Stimulated activated naive CD8-positive, alpha-beta T cell treated with anti-CD3 and anti-CD28 coated beads, Interleukin-15, amount 100 ng/mL, for 72 hours (primary cell): ENCODE results near the gene CYCS.
"Not testable (repeated sequence)": the region's sequence is repeated elsewhere in the genome, so short reads cannot be mapped to it uniquely, and the experiment has no call there.

Experiments used
- ATAC-seq: fragments of 150-1000 bp; cut with Tn5 transposase; 2 replicates; pipeline ENCODE4 v1.10.0; 2021; ENCODE audit warnings: mild to moderate bottlenecking, moderate library complexity
- DNase-seq, 2 donors: peaks; one replicate each; pipeline ENCODE4 v3.0.0; 2021 to 2022
- H3K27ac Mint-ChIP-seq, 2 donors: one replicate each; pipeline ENCODE4 v1.8.0; 2022; ENCODE audit warnings: mild to moderate bottlenecking in 2 of 2, mixed read lengths in 2 of 2, moderate library complexity in 2 of 2
- H3K27me3 Mint-ChIP-seq: one replicate; pipeline ENCODE4 v1.8.0; 2022; ENCODE audit warnings: mixed read lengths
- H3K4me1 Mint-ChIP-seq: one replicate; pipeline ENCODE4 v1.8.0; 2022; ENCODE audit warnings: mild to moderate bottlenecking, mixed read lengths
- H3K4me3 Mint-ChIP-seq, 2 donors: one replicate each; pipeline ENCODE4 v1.8.0; 2022; ENCODE audit warnings: mild to moderate bottlenecking in 2 of 2, mixed read lengths in 2 of 2, moderate library complexity in 1 of 2
- H3K9me3 Mint-ChIP-seq, 2 donors: one replicate each; pipeline ENCODE4 v1.8.0; 2022; ENCODE audit warnings: mixed read lengths in 2 of 2

CYCS gene

GRCh38 chr7:25125137-25125946 is at the start of gene CYCS:
Gene CYCS, minus strand, starts transcription at chr7:25125260. Its CDS starts 1,141 bp downstream, at chr7:25124119.
- H3K4me3 Mint-ChIP-seq: peak within 1 kb of the TSS; percentile 97 to 99
- DNase-seq (peak; percentile 99 to 100), ATAC-seq (peak; percentile 96)
- peaks cover 36% of the 10 kb centered on the region for H3K4me1 Mint-ChIP-seq
- no peaks in the 10 kb centered on the region for H3K9me3 Mint-ChIP-seq
- H3K27me3 Mint-ChIP-seq: no peaks in the 10 kb centered on the region
- H3K27ac Mint-ChIP-seq: peak within 1 kb of the TSS; percentile 100

GRCh38 chr7:25173184-25173583 is 48.1 kb upstream of the CYCS start:
- DNase-seq: no peak
- no peaks in the 10 kb centered on the region for H3K4me1 Mint-ChIP-seq
- no peaks in the 10 kb centered on the region for H3K27me3 Mint-ChIP-seq
- no peak overlapping the region for H3K4me3 Mint-ChIP-seq
- no peak overlapping the region for H3K27ac Mint-ChIP-seq
- no peaks in the 10 kb centered on the region for H3K9me3 Mint-ChIP-seq
- no peak for ATAC-seq

GRCh38 chr7:25171516-25171915 is 46.5 kb upstream of the CYCS start:
- no peak for ATAC-seq
- no peaks in the 10 kb centered on the region for H3K9me3 Mint-ChIP-seq
- no peak overlapping the region for H3K27ac Mint-ChIP-seq

GRCh38 chr7:25171071-25171470 is 46.0 kb upstream of the CYCS start:
- ATAC-seq (no peak), DNase-seq (no peak)
- H3K27me3 Mint-ChIP-seq: no peaks in the 10 kb centered on the region
- no peak overlapping the region for H3K4me3 Mint-ChIP-seq
- H3K27ac Mint-ChIP-seq: no peak overlapping the region
- H3K4me1 Mint-ChIP-seq: no peaks in the 10 kb centered on the region
- no peaks in the 10 kb centered on the region for H3K9me3 Mint-ChIP-seq

More at GRCh38 chr7:25171516-25171915, 46.5 kb upstream of the CYCS start:
- no peak for DNase-seq
- H3K4me1 Mint-ChIP-seq: no peaks in the 10 kb centered on the region
- no peak overlapping the region for H3K4me3 Mint-ChIP-seq
- H3K27me3 Mint-ChIP-seq: no peaks in the 10 kb centered on the region

- DNase-seq: no peak
- no peaks in the 10 kb centered on the region for H3K4me1 Mint-ChIP-seq
- no peaks in the 10 kb centered on the region for H3K27me3 Mint-ChIP-seq
- ATAC-seq: no peak
- no peak overlapping the region for H3K27ac Mint-ChIP-seq
- H3K4me3 Mint-ChIP-seq: no peak overlapping the region
- no peaks in the 10 kb centered on the region for H3K9me3 Mint-ChIP-seq
Measured at GRCh38 chr7:25169683-25170082, 44.6 kb upstream of the CYCS start.

GRCh38 chr7:25168145-25168544 is 43.1 kb upstream of the CYCS start:
- DNase-seq (no peak), ATAC-seq (no peak)
- Mint-ChIP-seq H3K27me3 (no peaks in the 10 kb centered on the region), H3K4me3 (no peak overlapping the region), H3K9me3 (no peaks in the 10 kb centered on the region), H3K4me1 (no peaks in the 10 kb centered on the region), H3K27ac (no peak overlapping the region)

GRCh38 chr7:25167262-25167843 is 42.3 kb upstream of the CYCS start:
- peak overlapping the region in 1 of 2 donors; percentile 19 for H3K27ac Mint-ChIP-seq
- no peaks in the 10 kb centered on the region for H3K9me3 Mint-ChIP-seq
- no peaks in the 10 kb centered on the region for H3K4me1 Mint-ChIP-seq
- ATAC-seq: no peak
- DNase-seq: no peak
- H3K4me3 Mint-ChIP-seq: no peak overlapping the region
- no peaks in the 10 kb centered on the region for H3K27me3 Mint-ChIP-seq

GRCh38 chr7:25159983-25160596 is 35.0 kb upstream of the CYCS start:
- H3K9me3 Mint-ChIP-seq, H3K27ac Mint-ChIP-seq, H3K4me1 Mint-ChIP-seq, H3K4me3 Mint-ChIP-seq, DNase-seq, H3K27me3 Mint-ChIP-seq, ATAC-seq: not testable (repeated sequence)

- DNase-seq (no peak), ATAC-seq (no peak)
- Mint-ChIP-seq H3K4me1 (no peaks in the 10 kb centered on the region), H3K27me3 (no peaks in the 10 kb centered on the region), H3K27ac (no peak overlapping the region), H3K9me3 (no peaks in the 10 kb centered on the region), H3K4me3 (no peak overlapping the region)
Measured at GRCh38 chr7:25158966-25159365, 33.9 kb upstream of the CYCS start.

- DNase-seq (no peak), ATAC-seq (no peak)
- no peak overlapping the region for H3K27ac Mint-ChIP-seq
- no peak overlapping the region for H3K4me3 Mint-ChIP-seq
- H3K4me1 Mint-ChIP-seq: peaks cover 18% of the 10 kb centered on the region
- no peaks in the 10 kb centered on the region for H3K27me3 Mint-ChIP-seq
- H3K9me3 Mint-ChIP-seq: no peaks in the 10 kb centered on the region
Measured at GRCh38 chr7:25151773-25152172, 26.7 kb upstream of the CYCS start.

- Mint-ChIP-seq H3K9me3 (no peaks in the 10 kb centered on the region), H3K27ac (peak overlapping the region in 1 of 2 donors; percentile 64), H3K4me1 (peaks cover 18% of the 10 kb centered on the region), H3K4me3 (no peak overlapping the region), H3K27me3 (no peaks in the 10 kb centered on the region)
- DNase-seq: no peak
- ATAC-seq: no peak
Measured at GRCh38 chr7:25149836-25150235, 24.8 kb upstream of the CYCS start.

GRCh38 chr7:25148772-25149575 is 23.9 kb upstream of the CYCS start:
- no peak overlapping the region for H3K27ac Mint-ChIP-seq
- no peak for ATAC-seq

GRCh38 chr7:25143763-25144162 is 18.7 kb upstream of the CYCS start:
- Mint-ChIP-seq H3K4me3 (no peak overlapping the region), H3K4me1 (no peaks in the 10 kb centered on the region), H3K27me3 (no peaks in the 10 kb centered on the region), H3K9me3 (no peaks in the 10 kb centered on the region), H3K27ac (no peak overlapping the region)
- ATAC-seq: no peak
- no peak for DNase-seq

More at GRCh38 chr7:25148772-25149575, 23.9 kb upstream of the CYCS start:
- DNase-seq: no peak
- Mint-ChIP-seq H3K4me1 (peaks cover 18% of the 10 kb centered on the region), H3K27me3 (no peaks in the 10 kb centered on the region), H3K4me3 (no peak overlapping the region), H3K9me3 (no peaks in the 10 kb centered on the region)

- no peaks in the 10 kb centered on the region for H3K27me3 Mint-ChIP-seq
- no peak overlapping the region for H3K27ac Mint-ChIP-seq
- no peak overlapping the region for H3K4me3 Mint-ChIP-seq
- H3K4me1 Mint-ChIP-seq: no peaks in the 10 kb centered on the region
- H3K9me3 Mint-ChIP-seq: no peaks in the 10 kb centered on the region
- no peak for DNase-seq
- no peak for ATAC-seq
Measured at GRCh38 chr7:25139536-25139935, 14.5 kb upstream of the CYCS start.

GRCh38 chr7:25134358-25135010 is 9.4 kb upstream of the CYCS start:
- H3K27me3 Mint-ChIP-seq: no peaks in the 10 kb centered on the region
- ATAC-seq: no peak
- no peaks in the 10 kb centered on the region for H3K9me3 Mint-ChIP-seq
- no peak overlapping the region for H3K4me3 Mint-ChIP-seq
- H3K4me1 Mint-ChIP-seq: peaks cover 12% of the 10 kb centered on the region
- no peak for DNase-seq
- no peak overlapping the region for H3K27ac Mint-ChIP-seq
